ENCODE results near the gene ALOX15. TPM values are rescaled to one million over a fixed set of nuclear protein-coding genes. Genes with fewer than 3 reads are reported as not detected.

The ALOX15 gene
- total and polyA plus RNA-seq, 10 of the 15 experiments (the other 5 are each of a cell fraction or from before 2014, with no cell fraction given) = 0.05 to 1.0 (median 0.24) TPM

GRCh38 chr17:4594406-4594805, 47.1 kb downstream of the ALOX15 start (continued):
- TF ChIP-seq CTCF (IDR thresholded peaks at IDR 0.05 in 2 of 3, conservative IDR thresholded peaks at IDR 0.05 in 1 of 3; ENCODE audit: control insufficient read depth in 2 of 3, extremely low read depth in 1 of 3, insufficient read depth in 1 of 3, low read depth in 3 of 3, low read length in 3 of 3) (no peak), ZBED1 (IDR thresholded peaks at IDR 0.05; ENCODE audit: borderline replicate concordance) (no peak), RCOR1 (conservative IDR thresholded peaks at IDR 0.05; ENCODE audit: low read depth, low read length) (no peak), IKZF2 (IDR thresholded peaks at IDR 0.05) (no peak), IRF5 (IDR thresholded peaks at IDR 0.05; ENCODE audit: borderline replicate concordance) (no peak), CHD4 (IDR thresholded peaks at IDR 0.05) (no peak), EZH2 (IDR thresholded peaks at IDR 0.05; ENCODE audit: borderline replicate concordance, control insufficient read depth, low read depth, low read length) (no peak)

- ATAC-seq (no peak), DNase-seq (ENCODE audit: low read depth, low spot score) (no peak), FAIRE-seq (no peak)
- Histone ChIP-seq H3K4me2 (ENCODE audit: control insufficient read depth, insufficient read depth) (no peak overlapping the region), H3K9me3 (replicated peaks; ENCODE audit: control insufficient read depth, insufficient read depth, low read length) (no peaks in the 10 kb centered on the region), H3K36me3 (ENCODE audit: control insufficient read depth in 2 of 2, insufficient read depth in 2 of 2, low read length in 1 of 2) (no peaks in the 10 kb centered on the region), H4K20me1 (ENCODE audit: control insufficient read depth, insufficient read depth) (no peaks in the 10 kb centered on the region; the same call in 1 of the 2 replicates), H3K4me1 (ENCODE audit: control insufficient read depth, insufficient read depth, low read length) (no peaks in the 10 kb centered on the region), H3K27me3 (replicated peaks in 1 of 2; ENCODE audit: control insufficient read depth in 2 of 2, insufficient read depth in 2 of 2, low read length in 1 of 2) (peaks cover 3 to 4% of the 10 kb centered on the region in 2 experiments; a peak in 3 of 4 replicates), H3K27ac (ENCODE audit: control insufficient read depth, insufficient read depth) (no peak overlapping the region), H3K9ac (ENCODE audit: control insufficient read depth, insufficient read depth, low read length) (no peak overlapping the region), H2AFZ (ENCODE audit: control insufficient read depth, low read depth, low read length) (no peak overlapping the region), H3K4me3 (no peak overlapping the region), H3K79me2 (ENCODE audit: control insufficient read depth, insufficient read depth, low read length) (no peaks in the 10 kb centered on the region)
- 22% methylated on average over 14 of the region's 14 CpGs for WGBS (ENCODE audit: insufficient coverage, insufficient replicate concordance, low lambda C conversion rate, missing lambda C conversion rate)
- ChIA-PET CTCF (interaction anchor here (0.7 kb wide), 1 partner anchor 26 kb away, joined by 3 read pairs; no protein-coding TSS in a partner anchor), RAD21 (ENCODE audit: unreplicated experiment) (no interaction called here), SMC1A (ENCODE audit: uncharacterized antibody, unreplicated experiment) (no interaction called here), POLR2A (no interaction called here)
- in situ Hi-C loops (cut with MboI) (no loop called here), intact Hi-C loops (cut with micrococcal nuclease; ENCODE audit: unreplicated experiment) (no loop called here)
- no TSS peak for BruUV-seq (replicated peaks)
- TF ChIP-seq CEBPZ (IDR thresholded peaks at IDR 0.05; ENCODE audit: low read depth, low read length) (no peak), ESRRA (IDR thresholded peaks at IDR 0.05; ENCODE audit: low read length) (no peak), SREBF1 (IDR thresholded peaks at IDR 0.05; ENCODE audit: low read length) (no peak), TAF1 (IDR thresholded peaks at IDR 0.05; ENCODE audit: borderline replicate concordance, low read depth, low read length) (no peak), POLR2AphosphoS5 (IDR thresholded peaks at IDR 0.05; ENCODE audit: low read length) (no peak), SIX5 (IDR thresholded peaks at IDR 0.05; ENCODE audit: low read depth, low read length, severe bottlenecking) (no peak)
Measured at GRCh38 chr17:4593021-4593421, 48.5 kb downstream of the ALOX15 start.
